Pancreas (tissue), 10 donors: ENCODE measurements around the gene NEGR1. TPM values are rescaled to one million over a fixed set of nuclear protein-coding genes. Genes with fewer than 3 reads are reported as not detected.

ENCODE experiments used
- ATAC-seq, 4 donors: fragments of 200-7000 bp; cut with Tn5 transposase; one replicate each; pipeline versions ENCODE4 v1.8.0 to v1.9.1; 2020; ENCODE audit warnings: mild to moderate bottlenecking in 4 of 4, moderate library complexity in 4 of 4
- DNase-seq, 6 donors: peaks; one replicate each; pipeline ENCODE4 v3.0.0-alpha.2; 2020
- FAIRE-seq: peaks from 2 replicates; lab custom pipeline; 2012; peaks lifted over from hg19 to GRCh38; lab: Jason Lieb, UNC
- H3K27ac ChIP-seq, 4 donors: fragments of 200-600 bp; sonication (generic); 1 replicate in 3 of 4; 2 replicates in 1 of 4; pipeline versions ENCODE4 v1.5.0 to v1.8.0; 2020
- H3K27me3 ChIP-seq, 4 donors: fragments of 200-600 bp; one replicate each; pipeline ENCODE4 v1.8.0; 2021
- H3K36me3 ChIP-seq, 3 donors: fragments of 200-600 bp; sonication (generic) in 1 of 3; one replicate each; pipeline versions ENCODE4 v1.5.0 to v1.8.0; 2020 to 2021
- H3K4me1 ChIP-seq, 3 donors: fragments of 200-600 bp; one replicate each; pipeline ENCODE4 v1.8.0; 2021
- H3K4me3 ChIP-seq, 4 donors: fragments of 200-600 bp; sonication (generic) in 2 of 4; one replicate each; pipeline versions ENCODE4 v1.5.0 to v1.8.0; 2020 to 2021
- H3K9me3 ChIP-seq, 4 donors: fragments of 200-600 bp; one replicate each; pipeline ENCODE4 v1.8.0; 2021
- WGBS, 2 donors: extraction: QIAGEN DNeasy Blood & Tissue Kit; methylation state at CpG; one replicate each; pipeline ENCODE4 v1.1.7; 2013; 5-methylcytosine and 5-hydroxymethylcytosine counted together
- intact Hi-C, 3 donors: fragments of 100-400 bp; cut with DNase I; formaldehyde crosslinking; loops; one replicate each; pipeline versions ENCODE4 v1.11.1 to v1.14.2; 2022
- polyA plus RNA-seq, 2 donors: library from polyadenylated mRNA; stranded (reverse); fragments of 200-250 nt; gene quantifications; one replicate each; pipeline ENCODE4 v1.2.3, GENCODE V29; 2013
- total RNA-seq, 6 donors: library from RNA; stranded (reverse); fragmentation: NEBNext Ultra II Directional in 4 of 6; extraction: Animal tissue kit (Norgen Biotek cat#: 25700) in 4 of 6; gene quantifications; one replicate each; pipeline versions ENCODE4 v1.2.1 to v1.2.4, GENCODE V29; 2021 to 2023
- TF ChIP-seq, protein P1 (sequence below), 4 donors: fragments of 200-600 bp; sonication (generic) in 3 of 4; IDR thresholded peaks; one replicate each; pipeline versions ENCODE4 v1.5.0 to v1.8.0; 2021; ENCODE audit warnings: antibody characterized with exemption in 4 of 4
- donor health status: healthy with polysubstance abuse.
- donor health status: DM: no; HTN: no; CAD: no; lungs with moderate emphysema.
- donor health status: DM: no; HTN: no; CAD: no.
- donor health status: control.
- donor health status: control.
- donor health status: Bipolar disorder and iron deficiency.
- donor health status: DM: yes; HTN: yes; CAD: no.
- donor health status: DM: no; HTN: no; CAD: no.
- donor health status: DM: no; HTN: no; CAD: no.
- donor health status: DM: yes; HTN: yes; CAD: no.

The NEGR1 gene
- total and polyA plus RNA-seq, 8 donors = 1.2 to 9.3 (median 3.4) TPM

DNA sequence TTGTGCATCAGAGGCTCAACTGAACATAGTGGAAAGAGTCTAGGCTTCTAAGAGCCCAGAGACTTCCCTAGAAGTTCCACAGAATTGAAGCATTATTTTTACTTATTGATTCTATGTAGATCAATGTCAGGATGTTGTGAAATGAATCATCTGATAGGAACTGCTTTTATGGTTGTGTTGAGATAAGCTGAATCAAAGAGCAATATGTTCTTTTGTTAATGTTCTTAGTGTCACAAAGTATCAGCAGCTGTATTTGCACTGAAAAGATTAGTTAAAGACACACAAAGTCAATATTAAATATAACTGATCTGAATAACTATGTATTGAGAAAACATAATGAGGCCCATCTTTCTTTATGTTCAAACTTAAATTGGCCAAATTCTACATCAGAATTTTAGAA is 770.8 kb downstream of the NEGR1 start:
- H3K27ac ChIP-seq = no peak overlapping the region
- no peaks in the 10 kb centered on the region for H3K36me3 ChIP-seq
- FAIRE-seq = no peak
- H3K4me3 ChIP-seq = no peak overlapping the region
- intact Hi-C loops = no loop called here
- H3K4me1 ChIP-seq = no peaks in the 10 kb centered on the region
- TF ChIP-seq, protein P1, sequence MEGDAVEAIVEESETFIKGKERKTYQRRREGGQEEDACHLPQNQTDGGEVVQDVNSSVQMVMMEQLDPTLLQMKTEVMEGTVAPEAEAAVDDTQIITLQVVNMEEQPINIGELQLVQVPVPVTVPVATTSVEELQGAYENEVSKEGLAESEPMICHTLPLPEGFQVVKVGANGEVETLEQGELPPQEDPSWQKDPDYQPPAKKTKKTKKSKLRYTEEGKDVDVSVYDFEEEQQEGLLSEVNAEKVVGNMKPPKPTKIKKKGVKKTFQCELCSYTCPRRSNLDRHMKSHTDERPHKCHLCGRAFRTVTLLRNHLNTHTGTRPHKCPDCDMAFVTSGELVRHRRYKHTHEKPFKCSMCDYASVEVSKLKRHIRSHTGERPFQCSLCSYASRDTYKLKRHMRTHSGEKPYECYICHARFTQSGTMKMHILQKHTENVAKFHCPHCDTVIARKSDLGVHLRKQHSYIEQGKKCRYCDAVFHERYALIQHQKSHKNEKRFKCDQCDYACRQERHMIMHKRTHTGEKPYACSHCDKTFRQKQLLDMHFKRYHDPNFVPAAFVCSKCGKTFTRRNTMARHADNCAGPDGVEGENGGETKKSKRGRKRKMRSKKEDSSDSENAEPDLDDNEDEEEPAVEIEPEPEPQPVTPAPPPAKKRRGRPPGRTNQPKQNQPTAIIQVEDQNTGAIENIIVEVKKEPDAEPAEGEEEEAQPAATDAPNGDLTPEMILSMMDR (IDR thresholded peaks at IDR 0.05) = no peak
- DNase-seq = no peak
- no peaks in the 10 kb centered on the region for H3K27me3 ChIP-seq
- no peaks in the 10 kb centered on the region for H3K9me3 ChIP-seq
- no peak for ATAC-seq

DNA sequence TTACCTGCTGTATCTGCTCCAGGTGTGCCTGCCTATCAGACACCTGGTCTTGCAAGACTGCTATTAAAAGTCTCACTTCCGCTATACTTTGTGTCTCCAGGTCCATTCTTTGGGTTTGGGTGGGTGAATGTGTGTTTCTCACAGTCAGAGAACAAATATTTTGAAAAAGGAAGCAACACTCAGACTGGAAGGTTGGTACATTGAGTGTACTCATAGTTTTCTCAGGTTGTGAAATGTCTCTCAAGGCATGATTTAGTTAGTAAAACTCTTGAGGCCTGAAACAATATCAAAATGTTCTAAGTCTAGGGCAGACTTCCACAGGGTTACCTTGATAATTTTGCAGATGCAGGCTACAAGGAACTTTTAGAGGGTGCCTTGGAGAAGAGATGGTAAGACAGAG is 771.6 kb downstream of the NEGR1 start:
- H3K27me3 ChIP-seq = no peaks in the 10 kb centered on the region
- no peak for DNase-seq
- H3K4me1 ChIP-seq = no peaks in the 10 kb centered on the region
- WGBS, 2 donors = 86 to 88% methylated on average over 1 of the region's 1 CpG
- no peaks in the 10 kb centered on the region for H3K9me3 ChIP-seq
- H3K27ac ChIP-seq = no peak overlapping the region
- no peak for FAIRE-seq
- TF ChIP-seq, protein P1 (IDR thresholded peaks at IDR 0.05) = no peak
- H3K36me3 ChIP-seq = no peaks in the 10 kb centered on the region
- no peak for ATAC-seq
- intact Hi-C loops = no loop called here
- no peak overlapping the region for H3K4me3 ChIP-seq

DNA sequence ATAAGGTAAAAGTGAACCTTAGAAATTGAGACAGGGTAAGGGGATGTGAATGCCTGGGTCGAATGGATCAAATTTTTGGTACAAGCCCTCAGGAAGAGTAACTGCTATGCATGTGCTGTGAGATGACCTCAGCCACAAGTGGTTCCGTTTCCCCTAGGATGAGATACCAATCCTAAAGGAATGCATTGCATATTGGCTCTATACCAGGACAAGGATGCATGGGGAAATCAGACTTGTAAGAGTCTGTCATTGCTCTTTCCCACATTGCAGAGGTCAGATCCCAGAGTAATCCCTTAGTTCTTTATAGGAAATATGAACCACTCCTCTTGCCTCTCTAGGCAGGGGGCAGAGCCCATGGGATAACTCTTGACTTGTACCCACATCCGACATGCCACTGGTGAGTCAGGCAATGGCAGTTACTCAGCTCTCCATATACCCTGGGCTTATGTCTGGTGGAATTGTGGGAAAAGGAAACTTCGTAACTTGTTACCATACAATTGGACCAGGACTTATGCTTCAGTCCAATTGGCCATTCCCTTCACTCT is 773.2 kb downstream of the NEGR1 start:
- DNase-seq = no peak
- WGBS, 2 donors = 69 to 79% methylated on average over 4 of the region's 4 CpGs

DNA sequence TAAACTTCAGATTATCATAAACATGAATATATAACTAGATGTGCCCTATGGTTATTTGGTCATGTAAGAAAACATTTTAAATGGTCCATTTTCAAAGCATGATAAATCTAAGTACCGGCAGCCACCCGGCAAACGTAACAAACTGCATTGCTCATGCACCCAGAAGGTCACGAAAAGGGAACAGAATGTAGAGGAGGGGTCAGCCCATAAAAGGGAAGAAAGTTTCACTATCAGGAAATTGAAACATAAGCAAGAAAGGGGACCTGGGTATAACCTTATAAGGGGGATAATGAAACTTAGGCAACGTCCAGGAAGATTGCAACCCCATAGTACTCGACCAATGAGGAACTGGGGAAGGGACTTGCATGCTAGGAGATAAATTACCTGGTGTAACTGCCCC is 780.3 kb downstream of the NEGR1 start:
- DNase-seq (no peak), FAIRE-seq (no peak), ATAC-seq (no peak)
- H3K4me1 ChIP-seq = no peaks in the 10 kb centered on the region
- H3K4me3 ChIP-seq = no peak overlapping the region
- H3K27ac ChIP-seq = no peak overlapping the region
- H3K27me3 ChIP-seq = no peaks in the 10 kb centered on the region
- H3K9me3 ChIP-seq = no peaks in the 10 kb centered on the region
- TF ChIP-seq, protein P1 (IDR thresholded peaks at IDR 0.05) = no peak
- intact Hi-C loops = no loop called here
- WGBS, 2 donors = 45 to 60% methylated on average over 6 of the region's 6 CpGs
- no peaks in the 10 kb centered on the region for H3K36me3 ChIP-seq

More for the DNA sequence above, 773.2 kb downstream of the NEGR1 start:
- Histone ChIP-seq H3K27me3 (no peaks in the 10 kb centered on the region), H3K9me3 (no peaks in the 10 kb centered on the region), H3K4me1 (no peaks in the 10 kb centered on the region), H3K27ac (no peak overlapping the region), H3K36me3 (no peaks in the 10 kb centered on the region), H3K4me3 (no peak overlapping the region)
- no peak for FAIRE-seq
- intact Hi-C loops = no loop called here
- ATAC-seq = no peak
- TF ChIP-seq, protein P1 (IDR thresholded peaks at IDR 0.05) = no peak

DNA sequence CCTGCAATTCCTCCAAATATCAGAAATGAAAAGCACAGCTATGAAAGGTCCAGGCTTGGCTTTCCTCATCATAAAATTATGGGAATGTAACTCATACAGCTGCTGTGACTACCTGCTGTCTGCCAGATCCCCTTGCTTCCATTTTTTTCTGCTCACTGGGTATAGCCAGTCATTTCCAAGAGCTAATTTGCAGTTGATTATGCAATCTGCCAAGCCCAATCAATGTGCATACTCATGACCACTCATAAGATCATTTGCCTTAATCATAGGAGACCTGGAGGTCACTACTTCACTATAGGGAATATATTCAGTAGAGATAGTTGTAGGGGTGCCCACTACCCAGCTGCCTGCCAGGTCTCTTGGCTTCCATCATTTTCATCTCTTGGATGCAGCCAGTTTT is 783.8 kb downstream of the NEGR1 start:
- H3K4me1 ChIP-seq = no peaks in the 10 kb centered on the region
- no peak overlapping the region for H3K27ac ChIP-seq
- H3K27me3 ChIP-seq = no peaks in the 10 kb centered on the region
- intact Hi-C loops = no loop called here
- H3K4me3 ChIP-seq = no peak overlapping the region
- TF ChIP-seq, protein P1 (IDR thresholded peaks at IDR 0.05) = no peak
- no peak for ATAC-seq
- no peak for FAIRE-seq
- H3K9me3 ChIP-seq = no peaks in the 10 kb centered on the region
- no peaks in the 10 kb centered on the region for H3K36me3 ChIP-seq
- no peak for DNase-seq
